CD4-positive, alpha-beta T cell treated with Interleukin-15 for 1 hour (primary cell): ENCODE data around the gene METRNL.

Experiments
- DNase-seq: peaks from one replicate; pipeline ENCODE4 v3.0.0-alpha.2; 2020

METRNL gene

DNA sequence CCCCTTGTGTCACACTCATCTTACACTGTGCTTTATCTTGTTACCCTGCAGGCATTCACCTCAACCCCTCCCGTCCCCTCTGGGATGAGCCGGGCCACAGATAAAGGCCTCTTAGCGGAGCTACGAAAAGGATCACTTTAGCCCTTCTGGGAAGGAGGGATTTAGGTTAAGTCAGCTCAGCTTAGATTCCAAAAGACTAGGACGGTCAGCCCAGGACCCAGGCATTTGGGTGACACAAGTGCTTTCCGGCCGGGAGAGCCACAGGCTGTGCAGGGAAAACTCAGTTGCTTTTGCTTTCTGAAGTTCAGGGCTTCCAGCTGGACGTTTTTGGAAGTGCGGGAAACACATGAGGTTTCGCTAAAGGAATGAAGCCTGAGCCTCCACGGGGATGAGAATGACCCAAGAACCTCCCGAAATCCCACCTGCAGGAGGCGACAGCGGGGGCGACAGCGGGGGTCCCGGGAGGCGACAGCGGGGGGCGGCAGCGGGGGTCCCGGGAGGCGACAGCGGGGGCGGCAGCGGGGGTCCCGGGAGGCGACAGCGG, 11.6 kb upstream of the METRNL start:
- DNase-seq: no peak

DNA sequence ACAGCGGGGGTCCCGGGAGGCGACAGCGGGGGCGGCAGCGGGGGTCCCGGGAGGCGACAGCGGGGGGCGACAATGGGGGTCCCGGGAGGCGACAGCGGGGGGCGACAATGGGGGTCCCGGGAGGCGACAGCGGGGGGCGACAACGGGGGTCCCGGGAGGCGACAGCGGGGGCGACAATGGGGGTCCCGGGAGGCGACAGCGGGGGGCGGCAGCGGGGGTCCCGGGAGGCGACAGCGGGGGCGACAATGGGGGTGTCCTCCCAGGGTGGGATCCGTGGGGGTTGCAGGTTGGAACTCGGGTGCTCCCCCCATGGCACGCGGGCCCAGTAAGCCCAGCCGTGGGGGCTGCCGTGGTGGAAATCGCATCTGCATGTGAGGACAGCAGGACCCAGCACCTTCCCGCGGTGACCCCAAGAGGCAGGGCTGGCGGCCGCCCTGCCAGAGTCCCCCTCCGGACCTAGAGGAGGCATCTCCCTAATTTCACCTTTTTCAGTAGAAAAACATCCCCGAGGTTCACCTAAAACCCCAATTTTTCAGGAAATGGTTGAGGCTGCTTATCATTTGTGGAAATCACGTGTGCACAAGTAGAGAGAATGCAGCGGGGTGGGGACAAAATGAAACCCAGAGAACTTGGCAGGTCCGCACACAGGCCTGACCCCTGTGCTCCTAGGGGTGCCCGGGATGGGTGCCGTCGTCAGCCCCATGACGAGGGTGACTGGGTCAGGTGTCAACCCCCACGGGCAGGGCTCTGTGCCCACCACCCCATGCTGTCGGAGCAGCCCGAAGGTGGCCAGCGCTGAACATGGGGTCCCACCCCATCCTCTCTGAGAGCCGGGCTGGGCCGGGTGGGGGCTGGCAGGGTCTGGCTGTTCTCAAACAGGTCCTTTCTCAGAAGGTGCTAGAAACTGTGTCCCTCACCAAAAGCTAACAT, 10.5 kb upstream of the METRNL start:
- no peak for DNase-seq

DNA sequence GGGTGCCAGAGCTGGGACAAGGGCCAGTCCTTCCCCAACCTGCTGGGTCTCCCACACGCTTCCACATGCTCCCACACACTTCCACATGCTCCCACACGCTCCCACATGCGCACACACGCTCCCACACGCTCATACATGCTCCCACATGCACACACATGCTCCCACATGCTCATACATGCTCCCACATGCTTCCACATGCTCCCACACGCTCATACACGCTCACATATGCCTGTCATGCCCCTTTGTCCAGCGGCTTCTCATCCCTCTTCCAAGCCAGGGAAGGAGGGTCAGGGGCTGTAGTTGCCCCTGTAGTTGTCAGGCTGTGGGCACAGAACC, 9.9 kb upstream of the METRNL start:
- DNase-seq: no peak

DNA sequence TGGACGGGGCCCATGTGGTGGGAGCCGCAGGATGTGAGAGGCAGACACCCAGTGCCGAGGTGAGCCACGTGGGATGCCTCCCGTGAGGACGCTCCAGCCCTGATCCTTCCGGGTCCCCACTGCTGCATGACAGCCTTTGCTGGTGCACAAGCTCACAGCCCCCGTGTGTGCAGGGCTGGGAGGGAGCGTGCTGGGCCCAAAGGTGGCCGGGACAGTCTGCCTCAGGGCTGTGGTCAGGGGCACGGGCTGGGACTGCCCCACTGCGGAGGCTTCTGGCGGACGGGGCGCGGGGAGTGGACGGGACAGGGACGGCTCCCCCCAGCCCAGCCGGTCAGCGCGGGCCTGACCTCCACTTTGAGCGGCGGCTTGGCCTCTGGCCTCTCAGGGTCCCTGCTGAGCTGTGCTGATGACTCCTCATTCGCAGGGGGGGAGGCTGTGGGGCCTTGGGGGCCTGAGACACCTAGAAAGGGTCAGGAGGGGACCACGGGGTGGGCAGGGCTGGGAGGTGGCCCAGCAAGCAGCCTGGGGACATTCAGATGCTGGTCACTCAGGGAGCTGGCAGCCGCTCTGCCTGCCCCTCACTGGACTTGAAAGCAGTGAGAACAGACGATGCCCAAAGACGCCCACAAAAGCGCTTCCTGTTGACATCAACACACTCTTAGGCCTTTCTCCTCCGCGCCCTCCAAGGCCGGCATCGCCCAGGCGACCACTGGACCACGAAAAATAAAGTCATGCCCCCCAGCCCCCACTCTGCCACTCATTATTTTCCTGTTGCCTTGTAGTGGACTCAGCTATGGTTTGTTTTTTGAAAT, 9.3 kb upstream of the METRNL start:
- DNase-seq: no peak

DNA sequence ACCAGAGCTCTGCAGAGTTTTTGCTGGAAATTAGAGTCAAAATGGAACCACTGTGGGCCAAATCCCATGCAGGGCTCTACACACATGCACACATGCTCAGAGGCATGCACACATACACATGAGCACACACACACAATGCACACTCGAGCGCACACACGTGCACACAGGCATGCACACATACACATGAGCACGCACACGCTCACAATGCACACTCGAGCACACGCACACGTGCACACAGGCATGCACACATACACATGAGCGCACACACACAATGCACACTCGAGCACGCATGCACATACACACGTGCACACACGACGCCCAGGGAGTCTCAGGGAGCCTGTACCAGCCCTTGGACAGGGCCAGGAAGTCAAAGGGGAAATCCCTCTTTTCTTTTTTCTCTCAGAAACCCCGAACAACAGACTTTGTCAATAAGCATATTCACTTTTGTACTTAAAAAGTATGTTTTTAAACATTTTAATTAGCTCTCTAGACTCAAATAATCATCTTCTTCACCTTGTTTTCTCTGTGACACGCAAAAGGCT, 8.5 kb upstream of the METRNL start:
- DNase-seq: no peak

DNA sequence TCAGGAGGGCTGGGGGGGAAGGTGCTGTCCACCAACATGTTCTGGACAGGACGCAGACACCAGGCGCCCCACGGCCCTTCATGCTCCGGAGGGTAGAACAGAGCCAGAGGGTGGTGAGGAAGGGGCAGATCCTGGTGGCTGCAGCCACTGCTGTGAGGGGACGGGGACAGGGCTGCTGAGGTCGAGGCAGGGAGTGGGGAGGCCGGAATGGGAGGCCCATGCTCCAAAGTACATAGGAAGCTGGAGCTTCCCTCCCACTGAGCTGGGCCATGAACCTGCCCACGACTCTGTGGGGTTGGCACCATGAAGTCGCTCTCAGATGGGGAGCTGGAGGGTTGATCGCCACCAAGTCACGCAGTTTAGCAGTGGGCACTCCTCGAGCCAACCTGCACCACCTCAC, 8.0 kb upstream of the METRNL start:
- no peak for DNase-seq

DNA sequence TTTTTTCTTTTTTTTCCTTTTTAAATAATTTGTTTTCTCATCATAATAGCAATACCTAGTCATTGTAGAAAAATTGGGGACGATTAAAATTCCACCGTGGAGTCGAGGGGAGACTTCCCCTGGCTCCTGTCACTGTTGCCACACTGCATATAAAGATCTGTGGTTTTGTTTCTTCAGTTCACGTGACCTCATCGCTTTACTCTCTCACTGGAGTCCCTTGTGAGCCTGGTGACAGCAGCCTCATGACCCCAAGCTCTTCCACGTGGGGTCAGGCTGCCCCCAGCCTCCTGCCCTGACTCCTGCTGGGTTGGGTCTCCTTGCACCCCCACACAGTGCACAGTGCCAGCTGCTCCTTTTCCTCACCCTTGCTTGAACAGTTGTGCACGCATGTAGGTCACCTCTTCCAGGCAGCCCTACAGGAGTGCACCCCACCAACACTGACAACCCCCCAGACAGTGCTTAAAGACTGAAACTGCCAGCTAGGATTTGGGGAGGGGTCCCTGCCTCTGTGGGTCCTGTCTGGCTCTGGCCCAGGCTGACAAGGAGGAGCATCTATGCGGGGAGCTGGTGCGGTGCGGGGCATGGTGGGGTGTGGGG, 7.3 kb upstream of the METRNL start:
- no peak for DNase-seq

DNA sequence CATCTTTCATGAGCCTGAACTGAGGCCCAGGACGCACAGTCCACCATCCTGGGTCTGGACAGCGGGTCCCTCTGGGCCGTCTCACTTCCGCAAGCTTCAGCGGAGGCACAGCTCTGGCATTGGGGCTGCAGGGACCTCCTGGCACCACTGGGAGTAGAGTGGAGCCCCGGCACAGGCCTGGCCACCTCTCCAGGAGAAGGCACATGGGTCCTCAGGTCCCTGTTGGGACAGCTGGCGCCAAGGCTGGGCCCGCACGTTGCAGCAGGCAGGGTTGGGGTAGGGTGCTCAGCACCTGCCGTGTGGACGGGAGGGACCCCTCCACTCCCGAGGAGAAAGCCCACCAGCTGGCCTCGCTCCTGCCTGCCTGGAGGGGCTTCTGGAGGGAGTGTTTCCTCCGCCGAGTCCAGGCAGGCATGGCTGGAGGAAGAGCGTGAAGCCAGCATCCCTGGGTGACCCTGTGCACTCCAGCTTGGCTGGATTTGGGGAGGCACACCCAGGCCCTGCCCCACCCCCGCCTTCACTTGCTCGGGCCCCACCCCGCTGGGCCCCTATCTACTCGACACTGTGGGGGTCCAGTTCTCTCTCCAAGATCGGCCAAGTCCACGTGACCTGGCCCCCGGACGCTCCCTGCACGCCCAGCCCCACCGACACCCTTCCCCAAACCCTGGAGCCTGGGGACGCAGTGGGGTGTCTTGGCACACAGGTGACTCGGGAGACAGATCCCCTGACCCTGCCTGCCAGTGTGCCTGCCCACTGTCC, 6.6 kb upstream of the METRNL start:
- no peak for DNase-seq

DNA sequence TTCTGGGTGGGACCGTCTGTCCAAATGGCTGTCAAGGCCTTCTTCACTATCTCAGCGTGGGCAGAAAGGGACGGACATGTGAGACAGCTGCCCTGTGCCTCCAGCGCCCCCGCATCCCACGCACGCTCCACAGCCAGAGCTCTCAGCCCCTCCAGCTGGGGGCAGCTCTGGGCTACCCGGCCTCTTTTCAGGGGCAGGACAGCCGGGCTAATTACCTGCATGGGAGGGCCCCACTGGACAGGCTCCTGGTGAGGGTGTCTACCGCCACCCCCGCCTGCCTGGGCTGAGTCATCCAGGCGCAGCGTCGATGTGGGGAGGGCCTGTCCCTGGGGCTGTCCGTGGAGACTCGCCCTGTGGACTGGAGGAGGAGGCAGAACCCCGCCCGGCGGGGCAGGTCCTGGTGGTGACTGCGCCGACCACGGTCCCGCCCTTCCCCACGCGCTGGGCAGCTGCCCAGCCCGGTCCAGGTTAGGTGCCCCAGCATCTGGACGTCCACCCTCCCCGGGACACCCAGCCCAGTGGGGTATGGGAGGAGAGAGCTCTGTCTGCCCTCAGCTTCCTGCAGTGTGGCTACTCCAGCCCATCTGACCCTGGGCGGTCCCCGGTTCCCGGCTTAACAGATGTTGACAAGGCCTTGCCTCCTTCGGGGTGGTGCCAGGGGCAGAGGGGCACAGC, 5.9 kb upstream of the METRNL start:
- peak; percentile 57 for DNase-seq

DNA sequence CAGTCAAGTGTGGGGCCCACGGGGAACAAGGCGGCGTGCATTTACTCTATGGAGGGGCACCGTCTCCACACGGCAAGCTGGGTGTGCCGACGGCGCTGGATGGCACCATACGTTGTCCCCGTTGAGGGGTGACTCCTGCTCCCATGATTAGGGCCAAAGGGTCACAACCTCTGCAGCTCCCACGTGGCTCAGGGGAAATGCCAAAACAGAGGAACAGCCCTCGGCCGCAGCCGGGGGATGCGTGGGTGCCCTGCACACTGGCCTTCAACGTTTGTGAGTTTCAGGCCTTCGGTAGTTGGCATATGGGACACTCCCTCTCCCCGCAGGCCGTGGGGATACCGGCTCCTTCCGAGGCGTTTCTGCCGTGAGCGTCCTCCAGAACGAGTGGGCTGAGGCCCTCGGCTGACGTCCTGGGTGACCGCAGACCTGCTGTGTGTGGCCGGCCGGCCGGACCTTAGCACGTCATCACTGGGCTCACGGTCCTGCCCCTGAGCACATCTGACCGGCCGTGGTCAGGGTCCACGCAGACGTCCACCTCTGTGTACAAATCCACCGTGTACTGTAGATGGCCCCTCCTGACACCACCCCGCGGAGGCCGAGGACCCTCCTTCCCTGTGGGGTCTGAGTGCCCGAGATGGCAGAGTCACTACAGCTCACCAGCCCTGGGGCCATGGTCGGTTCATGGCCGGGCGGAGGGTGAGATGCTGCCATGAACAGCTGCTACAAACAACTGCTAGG, 4.8 kb upstream of the METRNL start:
- DNase-seq: no peak

DNA sequence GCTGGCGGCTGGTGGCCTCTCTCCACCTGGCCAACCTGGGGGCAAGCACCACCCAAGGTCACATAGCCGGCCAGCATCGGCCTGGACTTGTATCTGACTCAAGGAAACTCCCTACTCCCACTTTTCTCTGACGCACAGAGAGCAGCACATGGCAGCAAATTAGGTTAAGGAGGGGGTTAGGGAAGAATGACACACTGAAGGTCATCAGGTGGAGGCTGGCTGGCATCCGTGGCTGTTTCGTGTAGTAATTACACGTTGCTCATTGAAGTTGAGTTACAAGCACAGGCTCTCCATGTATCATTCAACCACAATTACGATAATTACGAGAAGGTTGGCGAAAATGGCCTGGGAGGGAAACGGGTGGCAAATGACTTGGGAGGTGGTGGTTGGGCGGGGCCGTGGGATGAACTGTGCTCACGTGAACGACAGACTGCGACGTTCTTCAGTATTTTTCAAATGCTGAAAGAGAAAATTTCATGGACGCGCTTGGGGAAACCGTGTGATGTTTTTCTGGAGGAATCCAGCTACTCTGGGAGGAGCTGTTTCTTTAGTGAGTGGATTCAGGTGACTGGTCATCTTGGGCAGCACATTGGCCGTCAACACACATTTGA, 4.0 kb upstream of the METRNL start:
- no peak for DNase-seq

DNA sequence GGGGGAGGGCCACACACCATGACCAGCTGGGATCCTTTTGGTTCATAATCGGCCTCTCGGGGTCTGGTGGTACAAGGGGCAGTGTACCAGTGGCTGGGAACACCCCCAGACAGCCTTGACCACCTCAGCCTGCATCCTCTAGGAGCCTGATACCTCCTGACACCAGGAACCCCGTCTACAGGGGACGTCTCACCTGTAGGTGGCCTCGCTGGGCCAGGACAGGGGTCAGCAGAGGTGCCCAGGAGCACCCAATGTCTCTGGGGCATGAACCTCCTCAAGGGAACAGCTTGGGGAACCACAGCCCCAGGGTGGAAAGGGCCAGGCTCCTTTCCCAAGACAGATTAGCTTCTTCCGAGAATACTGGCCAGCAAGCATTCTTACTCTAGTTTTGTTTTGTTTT, 2.5 kb upstream of the METRNL start:
- no peak for DNase-seq

DNA sequence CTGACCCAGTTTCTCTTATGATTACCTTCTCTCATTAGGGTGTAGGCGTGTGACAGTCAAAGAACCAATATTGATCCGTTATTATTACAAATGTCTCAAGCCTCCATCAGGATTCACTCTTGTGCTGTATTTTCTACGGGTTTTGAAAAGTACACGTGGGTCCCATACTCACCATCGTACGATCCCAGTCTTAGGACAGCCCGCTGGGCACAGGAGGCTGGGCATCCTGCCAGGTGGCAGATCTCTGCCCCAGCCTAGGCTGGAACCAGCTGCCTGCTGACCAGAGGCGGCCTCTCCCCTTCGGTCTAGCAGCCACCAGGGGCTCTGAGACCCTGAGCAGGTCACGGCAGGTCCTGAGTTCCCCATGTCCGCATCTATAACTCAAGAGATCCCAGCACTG, 2.0 kb upstream of the METRNL start:
- no peak for DNase-seq

DNA sequence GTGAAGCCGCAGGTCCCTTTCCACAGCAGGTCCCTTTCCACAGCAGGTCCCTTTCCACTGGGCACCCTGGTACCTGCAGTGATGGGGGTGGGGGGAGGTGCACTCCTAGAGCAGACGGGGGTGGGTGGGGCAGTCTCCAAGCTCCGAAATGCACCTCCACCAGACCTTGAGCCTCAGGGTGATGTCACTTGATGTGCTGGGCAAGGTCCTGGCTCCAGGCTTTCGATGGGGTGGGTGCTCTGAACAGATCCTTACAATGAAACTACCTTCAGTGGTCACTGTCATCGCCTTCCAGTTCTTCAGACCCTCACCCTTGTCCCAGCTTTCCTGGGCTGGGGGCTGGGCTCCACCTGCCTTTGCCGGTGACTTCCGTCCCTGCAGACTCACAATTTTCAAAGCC, 1.5 kb upstream of the METRNL start:
- no peak for DNase-seq

DNA sequence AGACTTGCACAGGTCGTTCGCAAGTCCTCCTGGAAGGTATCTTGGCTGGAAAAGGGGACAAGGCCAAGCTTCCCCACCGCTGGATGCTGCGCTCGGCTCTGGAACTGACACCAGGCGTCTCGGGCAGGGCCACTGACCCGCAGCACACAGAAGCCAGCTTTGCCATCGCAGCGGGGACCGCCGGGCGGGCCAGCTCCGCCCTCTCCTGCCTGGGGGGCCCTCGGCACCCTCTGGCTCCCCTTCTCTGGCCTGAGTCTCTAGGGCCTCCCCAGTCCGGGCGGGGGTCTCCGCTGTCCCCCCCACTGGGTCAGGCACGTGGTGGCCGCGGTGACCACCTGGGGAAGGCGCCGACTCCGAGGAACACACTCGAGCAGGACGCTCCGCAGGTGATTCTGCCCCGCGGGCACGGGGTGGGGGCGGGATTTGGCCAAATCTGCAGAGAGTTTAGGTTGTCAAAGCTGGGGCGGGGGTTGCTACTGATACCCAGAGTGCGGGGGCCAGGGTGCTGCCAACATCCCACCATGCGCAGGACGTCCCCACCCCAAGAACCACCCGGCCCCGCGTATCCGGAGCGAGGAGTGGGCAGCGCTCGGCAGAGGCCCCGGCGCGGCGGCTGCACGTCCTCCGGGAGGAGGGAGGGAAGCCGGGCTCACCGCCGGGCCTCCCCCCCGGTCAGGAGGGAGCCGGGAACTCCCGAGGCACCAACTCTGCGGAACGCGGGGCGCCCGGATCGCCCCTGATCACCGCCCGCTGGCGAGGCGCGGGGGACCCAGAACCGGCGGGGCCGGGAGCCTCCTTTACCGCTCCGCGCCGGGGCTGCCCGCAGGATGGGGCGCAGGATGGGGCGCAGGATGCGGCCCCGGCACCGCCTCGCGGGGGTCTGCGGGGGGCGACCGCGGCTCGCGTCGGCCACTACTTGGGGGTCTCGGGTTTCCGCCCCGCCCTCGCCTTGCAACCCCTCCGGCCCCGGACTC, 744 bp upstream of the METRNL start:
- DNase-seq: no peak

DNA sequence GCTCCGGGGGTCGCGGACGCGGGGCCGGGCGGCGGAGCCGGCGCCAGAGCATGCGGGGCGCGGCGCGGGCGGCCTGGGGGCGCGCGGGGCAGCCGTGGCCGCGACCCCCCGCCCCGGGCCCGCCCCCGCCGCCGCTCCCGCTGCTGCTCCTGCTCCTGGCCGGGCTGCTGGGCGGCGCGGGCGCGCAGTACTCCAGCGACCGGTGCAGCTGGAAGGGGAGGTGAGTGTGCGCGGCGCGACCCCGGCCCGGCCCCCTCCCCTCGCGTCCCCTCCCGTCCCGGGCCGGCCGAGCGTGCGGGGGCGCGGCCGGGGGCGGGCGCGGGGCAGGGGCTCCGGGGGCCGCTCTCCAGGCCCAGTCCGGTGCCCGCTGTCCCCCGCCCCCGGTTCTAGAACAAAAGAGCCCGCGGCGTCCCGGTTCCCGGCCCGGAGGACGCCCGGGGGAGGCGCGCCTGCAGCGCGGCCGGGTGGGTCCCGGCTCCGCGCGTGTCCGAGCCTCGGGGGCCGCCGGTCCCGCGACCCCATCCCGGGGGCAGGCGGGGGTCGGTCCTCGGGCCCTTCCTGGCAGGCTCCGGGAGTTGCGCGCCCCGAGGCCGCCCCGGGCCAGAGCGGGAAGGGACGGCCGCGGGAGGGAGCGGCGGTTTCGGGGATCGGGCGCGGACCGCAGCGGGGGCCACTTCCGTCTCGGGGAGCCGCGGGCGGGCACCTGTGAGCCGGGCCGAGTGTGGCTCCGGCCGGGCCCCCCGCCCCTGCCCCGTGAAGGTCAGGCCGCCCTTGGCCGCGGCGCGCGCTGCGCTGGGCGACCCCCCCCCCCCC, 563 bp downstream of the METRNL start:
- no peak for DNase-seq

DNA sequence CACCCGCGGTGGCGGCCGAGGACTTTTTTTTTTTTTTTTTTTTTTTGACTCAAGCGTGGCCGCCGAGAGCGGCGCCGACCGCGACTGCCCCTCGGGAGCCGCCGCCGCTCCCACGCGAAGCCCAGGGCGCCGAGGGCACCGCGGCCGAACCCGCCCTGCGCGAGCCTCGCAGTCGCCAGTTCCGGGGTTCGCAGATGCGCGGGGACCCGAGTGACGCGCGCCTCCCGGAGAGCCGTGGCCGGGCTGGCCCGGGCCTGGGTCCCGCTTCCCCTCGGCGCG, 1.1 kb downstream of the METRNL start:
- DNase-seq: peak; percentile 48

DNA sequence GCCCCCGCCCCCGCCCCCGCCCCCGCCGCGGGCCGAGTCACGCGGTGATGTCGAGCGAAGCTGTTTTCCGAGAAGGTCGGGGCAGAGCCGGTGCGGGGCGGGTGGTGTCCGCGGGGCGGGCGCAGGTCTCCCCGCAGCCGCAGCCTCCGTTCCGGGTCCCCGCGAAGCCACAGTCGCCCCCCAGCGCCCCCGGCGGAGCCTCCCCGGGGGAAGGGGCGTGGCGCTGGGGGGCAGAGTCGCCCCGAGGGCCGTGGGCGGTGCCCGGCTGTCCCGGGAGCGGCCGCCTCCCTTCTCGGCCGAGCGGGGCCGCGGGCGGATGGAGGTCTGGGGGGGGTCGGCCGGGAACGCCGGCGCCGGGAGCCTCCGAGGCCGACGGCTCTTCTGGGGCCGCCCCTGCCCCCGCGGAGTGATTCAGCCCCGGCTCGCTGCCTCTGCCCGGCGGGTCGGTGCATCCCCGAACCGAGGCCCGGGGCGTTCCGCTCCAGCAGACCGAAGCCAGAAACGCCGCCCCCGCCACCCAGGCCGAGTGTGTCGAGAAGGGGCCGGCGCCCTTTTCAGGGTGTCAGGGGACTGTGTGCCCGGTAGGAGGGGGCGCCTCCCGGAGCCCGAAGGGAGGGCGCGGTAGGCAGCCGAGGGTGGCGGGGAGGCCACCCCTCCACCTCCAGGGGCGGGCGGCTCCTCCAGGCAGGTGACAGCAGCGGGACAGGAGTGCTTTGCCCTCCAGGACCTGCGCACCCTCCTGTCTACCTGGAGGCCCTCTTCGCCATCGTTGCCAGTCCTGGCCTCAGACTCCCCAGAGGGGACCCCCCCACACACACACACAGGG, 1.7 kb downstream of the METRNL start:
- peak; percentile 62 for DNase-seq
